Measurements from ENCODE around the gene PNKD.

DNA sequence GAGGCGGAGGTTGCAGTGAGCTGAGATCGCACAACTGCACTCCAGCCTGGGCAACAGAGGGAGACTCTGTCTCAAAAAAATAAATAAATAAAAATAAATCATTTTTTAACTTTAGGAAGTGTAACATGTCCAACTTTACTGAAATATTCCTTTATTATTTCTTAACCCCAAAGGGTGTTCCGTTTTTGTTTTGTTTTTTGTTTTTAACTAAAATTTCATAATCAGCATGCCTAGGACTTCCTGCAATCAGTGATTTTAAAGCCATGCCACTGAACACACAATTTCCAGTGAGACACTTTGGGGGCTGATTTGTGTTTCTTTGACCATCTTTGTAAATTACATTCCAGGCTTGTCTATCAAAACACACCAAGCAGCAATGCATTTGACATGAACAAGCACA lies 93.4 kb downstream of the PNKD start:
- no peak for TF ChIP-seq EZH2phosphoT487 (IDR thresholded peaks at IDR 0.05; ENCODE audit: borderline replicate concordance)
- TF ChIP-seq CTCF (conservative IDR thresholded peaks at IDR 0.05; ENCODE audit: low read length) = no peak
